ENCODE data around the gene FBXO7. TPM values are rescaled to one million over a fixed set of nuclear protein-coding genes. Genes with fewer than 3 reads are reported as not detected.

Gene FBXO7
- total and polyA plus RNA-seq, 9 of the 15 experiments (the other 6 are each of a cell fraction or from before 2014, with no cell fraction given) = 34.0 to 162 (median 85.2) TPM

GRCh38 chr22:32482708-32483107, 8.1 kb downstream of the FBXO7 start:
- Histone ChIP-seq H3K79me2 (ENCODE audit: control insufficient read depth, insufficient read depth, low read length) (peaks cover 97% of the 10 kb centered on the region), H3K9me3 (replicated peaks; ENCODE audit: control insufficient read depth, insufficient read depth, low read depth, low read length) (no peaks in the 10 kb centered on the region), H3K36me3 (ENCODE audit: control insufficient read depth, insufficient read depth, low read length) (peaks cover 83% of the 10 kb centered on the region), H3K4me1 (replicated peaks in 1 of 2; ENCODE audit: control insufficient read depth in 2 of 2, insufficient read depth in 2 of 2, low read length in 2 of 2) (peaks cover 0 to 25% of the 10 kb centered on the region in 2 experiments; a peak in 4 of 5 replicates), H3K27me3 (ENCODE audit: control insufficient read depth in 2 of 2, insufficient read depth in 2 of 2, low read length in 2 of 2) (no peaks in the 10 kb centered on the region), H3K9me1 (ENCODE audit: control insufficient read depth, insufficient read depth, low read length) (peaks cover 5% of the 10 kb centered on the region), H3K27ac (ENCODE audit: extremely low read depth, low read depth, low read length) (peak overlapping the region; percentile 20; the same call in 2 of the 3 replicates), H2AFZ (ENCODE audit: low read depth, low read length) (no peak overlapping the region), H3K4me3 (no peak overlapping the region), H3K4me2 (ENCODE audit: insufficient read depth, low read length) (peak overlapping the region; percentile 63), H3K9ac (ENCODE audit: insufficient read depth in 1 of 2, low read depth in 2 of 2, low read length in 2 of 2) (no peak overlapping the region), H4K20me1 (replicated peaks; ENCODE audit: control insufficient read depth, insufficient read depth, low read length) (peaks cover 19% of the 10 kb centered on the region)
- ChIA-PET CTCF (ENCODE audit: low intra/inter-chr PET ratio) (no interaction called here), POLR2A (no interaction called here)
- 0% methylated on average over 1 of the region's 1 CpG for WGBS (ENCODE audit: insufficient coverage, low coverage, missing lambda C conversion rate)
- ATAC-seq (peak; percentile 75), FAIRE-seq (no peak), DNase-seq (ENCODE audit: extremely low read depth in 1 of 4, low spot score in 3 of 4) (peak in 2 of 4 experiments; percentile 44 to 63)
- intact Hi-C loops (cut with micrococcal nuclease) = no loop called here
- in situ Hi-C loops (cut with MboI) = no loop called here
- BruUV-seq (replicated peaks) = no TSS peak
- TF ChIP-seq SOX6 (IDR thresholded peaks at IDR 0.05) = 0 out of 2 replicates have a peak, but pooled peaks have one; percentile 10
- TF ChIP-seq CBFA2T2 (conservative IDR thresholded peaks at IDR 0.05) = peak; percentile 80
- peak; percentile 27; the same call in 1 of the 2 replicates for TF ChIP-seq ATF3 (IDR thresholded peaks at IDR 0.05)
- TF ChIP-seq ATF3 (CRISPR knock-in tag; conservative IDR thresholded peaks at IDR 0.05) = no peak
- no peak for TF ChIP-seq ASH1L (IDR thresholded peaks at IDR 0.05; ENCODE audit: borderline replicate concordance, low read depth, partially characterized antibody)
- TF ChIP-seq MTA2 (IDR thresholded peaks at IDR 0.05; ENCODE audit: low read depth) = 0 out of 2 replicates have a peak, but pooled peaks have one; percentile 34
- TF ChIP-seq NFIC (IDR thresholded peaks at IDR 0.05) = peak; percentile 24; the same call in 1 of the 2 replicates
- TF ChIP-seq E2F1 (CRISPR knock-in tag; IDR thresholded peaks at IDR 0.05) = no peak
- no peak for TF ChIP-seq CLOCK (CRISPR knock-in tag; IDR thresholded peaks at IDR 0.05; ENCODE audit: borderline replicate concordance)
- peak; percentile 54; the same call in 1 of the 2 replicates for TF ChIP-seq STAT5A (IDR thresholded peaks at IDR 0.05; ENCODE audit: borderline replicate concordance, low read length)
- TF ChIP-seq ARHGAP35 (IDR thresholded peaks at IDR 0.05; ENCODE audit: partially characterized antibody) = no peak
